ENCODE results near the gene LRIG1.
"Not testable (repeated sequence)": the region's sequence is repeated elsewhere in the genome, so short reads cannot be mapped to it uniquely, and the experiment has no call there.

The LRIG1 gene

GRCh38 chr3:66421893-66422292, 78.9 kb downstream of the LRIG1 start:
- DNase-seq (ENCODE audit: low spot score), result not testable (repeated sequence)

DNA sequence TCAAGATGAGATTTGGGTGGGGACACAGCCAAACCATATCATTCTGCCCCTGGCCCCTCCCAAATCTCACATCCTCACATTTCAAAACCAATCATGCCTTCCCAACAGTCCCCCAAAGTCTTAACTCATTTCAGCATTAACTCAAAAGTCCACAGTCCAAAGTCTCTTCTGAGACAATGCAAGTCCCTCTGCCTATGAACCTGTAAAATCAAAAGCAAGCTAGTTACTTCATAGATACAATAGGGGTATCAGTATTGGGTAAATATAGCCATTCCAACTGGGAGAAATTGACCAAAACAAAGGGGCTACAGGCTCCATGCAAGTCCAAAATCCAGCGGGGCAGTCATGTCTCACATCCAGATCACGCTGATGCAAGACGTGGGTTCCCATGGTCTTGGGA, 79.7 kb downstream of the LRIG1 start:
- DNase-seq (ENCODE audit: low spot score), result not testable (repeated sequence)

GRCh38 chr3:66419036-66419435, 81.8 kb downstream of the LRIG1 start:
- DNase-seq (ENCODE audit: low spot score), result peak; percentile 68

- peak; percentile 89 for DNase-seq (ENCODE audit: low spot score)
These were observed 82.3 kb downstream of the LRIG1 start for GRCh38 chr3:66418475-66418931.

DNA sequence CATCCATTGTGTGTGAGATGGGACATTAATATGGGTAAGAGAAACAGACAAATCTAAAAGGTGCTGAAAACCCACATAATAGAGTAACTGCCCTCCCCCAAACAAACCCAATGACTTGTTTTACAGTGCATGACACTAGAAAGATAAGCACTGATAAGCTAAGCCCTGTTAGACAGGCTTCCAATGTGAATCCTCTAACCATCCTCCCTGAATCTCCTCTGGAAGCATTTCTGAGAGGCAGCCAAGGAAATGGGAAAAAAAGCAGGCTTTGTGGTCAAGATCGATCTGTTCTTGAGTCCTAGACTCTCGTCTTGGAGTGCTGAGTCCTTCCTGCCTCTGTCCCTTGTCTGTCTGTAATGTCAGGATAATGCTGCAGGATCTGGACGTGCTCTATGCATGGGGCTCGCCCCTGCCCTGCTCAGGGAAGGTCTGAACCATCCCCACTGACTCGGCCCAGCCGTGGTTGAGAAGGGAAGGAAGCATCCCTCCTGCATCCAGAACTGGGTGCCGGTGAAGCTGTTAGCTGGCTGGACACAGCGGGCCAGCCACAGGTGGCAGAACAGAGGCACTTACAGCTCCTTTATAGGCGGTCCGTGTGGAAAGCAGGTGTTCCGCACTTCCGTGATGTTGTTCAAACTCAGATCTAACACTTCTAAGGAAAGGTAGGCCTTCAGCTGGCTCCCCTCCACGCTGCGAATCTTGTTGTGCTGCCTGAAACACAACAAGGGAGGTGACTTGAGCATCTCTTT, 84.1 kb downstream of the LRIG1 start:
- no peak for DNase-seq (ENCODE audit: low spot score)

DNA sequence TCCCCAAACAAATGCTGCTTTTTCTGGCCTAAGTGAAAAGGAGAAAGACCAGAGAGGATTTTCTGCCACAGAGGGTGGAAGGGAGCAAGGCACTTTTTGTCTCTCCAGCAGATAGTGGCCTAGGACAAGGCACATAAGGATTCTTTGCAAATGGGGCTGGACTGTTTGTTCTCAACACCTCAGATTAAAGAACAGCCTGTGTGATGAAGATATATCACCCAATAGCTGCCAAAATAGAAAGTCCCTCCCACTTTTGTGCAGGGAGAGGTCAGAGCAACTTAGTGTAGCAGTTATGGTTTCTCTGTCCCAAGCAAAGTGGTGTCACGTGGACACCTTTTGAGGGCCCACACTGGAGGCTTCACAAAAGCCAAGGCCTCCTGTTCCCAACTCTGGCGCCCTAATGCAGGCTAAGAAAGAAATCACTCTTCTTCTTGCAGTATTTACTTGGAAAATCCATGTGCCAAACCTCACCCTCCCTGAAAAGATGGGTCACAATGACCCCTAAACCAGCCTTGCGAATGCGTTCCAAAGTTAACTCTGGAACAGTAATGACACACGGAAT, 84.9 kb downstream of the LRIG1 start:
- no peak for DNase-seq (ENCODE audit: low spot score)

- no peak for DNase-seq (ENCODE audit: low spot score)
These were observed 86.0 kb downstream of the LRIG1 start for GRCh38 chr3:66414846-66415245.

DNA sequence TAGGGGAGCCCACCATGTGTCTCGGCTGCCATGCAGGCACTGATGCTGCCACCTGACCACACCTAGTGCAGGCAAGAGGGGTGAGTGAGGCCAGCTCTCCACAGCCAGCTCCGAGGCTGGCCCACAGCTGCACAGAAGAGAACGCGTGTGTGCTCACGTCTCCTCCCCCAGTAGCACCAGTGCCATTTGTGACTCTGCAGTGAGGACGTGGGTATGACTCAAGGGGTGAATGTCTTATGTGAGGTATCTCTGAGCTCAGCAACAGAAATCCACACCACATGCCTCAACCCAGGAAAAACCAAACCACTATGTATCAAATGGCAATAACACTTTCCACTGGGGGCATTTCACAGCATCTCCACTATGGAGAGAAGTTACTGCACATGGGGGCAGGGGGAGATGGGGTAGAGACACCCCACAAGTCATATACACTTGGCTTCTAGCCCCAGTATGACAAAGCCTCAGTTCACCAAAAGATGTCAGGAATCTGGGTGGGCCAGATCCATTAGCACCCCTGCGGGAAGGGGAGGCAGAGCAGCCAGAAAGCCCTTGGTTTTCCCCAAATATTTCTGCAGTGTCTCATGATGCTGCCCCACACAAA, 87.6 kb downstream of the LRIG1 start:
- DNase-seq (ENCODE audit: low spot score), result no peak

DNA sequence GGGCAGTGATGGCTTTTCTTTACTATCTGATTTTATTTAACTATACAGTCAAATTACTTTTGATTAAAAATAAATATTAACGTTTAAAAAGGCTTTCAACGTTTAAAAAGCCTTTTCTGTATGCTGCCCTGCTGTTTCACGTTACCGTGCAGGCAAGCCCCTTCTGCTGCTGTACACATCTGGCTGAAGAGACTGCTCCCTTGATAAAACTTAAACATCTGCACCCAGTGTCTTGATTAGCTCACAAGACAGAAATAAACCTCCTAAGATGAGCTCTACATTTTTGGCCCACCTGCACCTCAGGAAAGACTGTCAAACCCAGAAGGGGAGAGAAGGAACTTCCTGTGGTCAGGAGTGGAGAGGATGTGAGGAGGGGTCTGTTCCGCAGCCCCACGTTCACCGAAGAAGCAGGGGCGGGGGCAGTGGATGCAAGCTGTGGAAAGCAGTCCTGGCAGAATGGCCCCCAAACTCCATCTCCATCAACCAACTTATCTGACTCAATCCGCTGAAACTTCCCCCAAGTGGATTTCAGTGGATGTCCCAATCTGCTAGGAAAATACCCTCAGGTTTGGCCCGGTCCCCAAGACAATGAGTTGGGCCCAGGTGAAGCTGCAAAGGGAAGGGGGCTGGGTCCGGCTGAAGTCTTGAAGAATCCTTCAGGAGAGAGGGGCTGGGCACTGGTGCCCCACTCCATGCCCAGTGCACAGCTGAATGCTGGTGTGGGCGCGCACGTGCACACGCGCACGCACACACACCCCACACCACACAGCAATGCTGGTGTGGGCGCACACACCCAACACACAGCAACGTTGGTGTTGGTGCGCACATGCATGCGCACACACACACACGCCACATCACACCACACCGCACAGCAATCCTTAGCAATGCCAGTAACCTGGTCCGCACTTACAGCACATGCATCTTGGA, 88.6 kb downstream of the LRIG1 start:
- DNase-seq (ENCODE audit: low spot score), result no peak

DNA sequence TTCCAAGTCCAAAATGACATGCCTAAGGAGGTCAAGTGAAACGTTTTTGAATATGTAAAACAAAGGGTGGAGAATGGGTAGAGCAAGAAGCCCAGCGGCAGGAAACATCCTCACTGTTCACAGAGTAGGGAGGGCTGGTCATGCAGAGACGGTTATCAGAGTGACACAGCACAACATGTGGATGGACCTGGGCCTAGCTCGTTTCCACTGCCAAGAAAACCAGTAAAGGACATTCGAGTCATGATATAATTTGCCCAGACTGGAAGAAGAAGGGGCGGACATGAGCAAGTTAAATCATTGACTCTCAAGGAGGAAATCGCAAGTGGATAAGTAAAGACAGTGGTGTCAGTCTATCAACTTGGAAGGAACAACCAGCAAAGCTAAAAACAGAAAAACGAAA, 89.3 kb downstream of the LRIG1 start:
- no peak for DNase-seq (ENCODE audit: low spot score)

DNA sequence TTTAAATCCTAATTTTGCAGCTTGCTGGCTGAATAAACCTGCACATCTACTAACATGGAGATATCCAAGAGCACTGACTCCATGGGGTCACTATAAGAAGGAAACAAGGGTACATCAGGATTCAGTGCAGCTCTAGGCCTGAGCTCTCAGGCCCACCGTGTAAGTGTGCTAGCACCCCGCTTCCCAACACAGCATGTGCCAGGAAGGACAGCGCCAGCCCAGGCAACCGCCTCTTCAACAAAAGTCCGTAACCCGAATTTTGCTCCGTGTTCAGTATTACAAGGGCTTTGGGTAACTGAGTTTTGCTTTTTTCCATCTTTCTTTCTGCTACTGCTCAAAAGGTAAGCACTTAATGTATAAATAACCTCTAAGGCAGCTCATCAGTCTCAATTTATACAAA, 89.8 kb downstream of the LRIG1 start:
- no peak for DNase-seq (ENCODE audit: low spot score)

- no peak for DNase-seq (ENCODE audit: low spot score)
These were observed 90.8 kb downstream of the LRIG1 start for GRCh38 chr3:66409771-66410754.

DNA sequence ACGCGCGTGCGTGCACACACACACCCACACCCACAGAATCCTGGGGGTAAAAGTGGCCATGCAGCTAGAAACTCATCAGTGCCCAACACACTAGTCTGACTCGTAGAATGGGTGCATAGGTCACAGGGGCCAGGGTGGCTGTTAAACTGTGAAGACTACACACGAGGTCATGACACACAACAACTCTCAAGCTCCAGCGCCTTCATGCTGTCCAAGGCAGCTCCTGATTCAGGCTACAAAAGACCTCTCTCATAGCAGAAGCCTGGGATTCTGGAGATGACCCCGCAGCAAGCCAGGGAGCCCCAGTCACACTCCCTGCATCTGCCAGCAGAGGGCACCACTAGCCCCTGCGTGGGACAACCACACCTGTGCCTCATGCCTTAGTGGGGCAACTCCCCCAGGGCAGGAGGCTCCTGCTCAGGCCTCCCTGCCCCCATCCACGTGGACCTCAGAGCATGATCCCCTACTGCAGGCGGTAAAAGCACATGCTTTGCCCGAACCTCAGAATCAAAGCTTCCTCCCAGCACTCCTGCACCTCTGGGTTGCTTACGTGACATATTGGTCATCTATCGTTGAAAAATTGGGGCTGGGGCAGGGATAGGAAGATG, 93.1 kb downstream of the LRIG1 start:
- DNase-seq (ENCODE audit: low spot score), result peak; percentile 74

GRCh38 chr3:66406831-66407610, 93.8 kb downstream of the LRIG1 start:
- DNase-seq (ENCODE audit: low spot score), result no peak

- peak; percentile 76 for DNase-seq (ENCODE audit: low spot score)
These were observed 94.7 kb downstream of the LRIG1 start for GRCh38 chr3:66406163-66406562.

GRCh38 chr3:66405701-66406091, 95.1 kb downstream of the LRIG1 start:
- peak; percentile 81 for DNase-seq (ENCODE audit: low spot score)

DNA sequence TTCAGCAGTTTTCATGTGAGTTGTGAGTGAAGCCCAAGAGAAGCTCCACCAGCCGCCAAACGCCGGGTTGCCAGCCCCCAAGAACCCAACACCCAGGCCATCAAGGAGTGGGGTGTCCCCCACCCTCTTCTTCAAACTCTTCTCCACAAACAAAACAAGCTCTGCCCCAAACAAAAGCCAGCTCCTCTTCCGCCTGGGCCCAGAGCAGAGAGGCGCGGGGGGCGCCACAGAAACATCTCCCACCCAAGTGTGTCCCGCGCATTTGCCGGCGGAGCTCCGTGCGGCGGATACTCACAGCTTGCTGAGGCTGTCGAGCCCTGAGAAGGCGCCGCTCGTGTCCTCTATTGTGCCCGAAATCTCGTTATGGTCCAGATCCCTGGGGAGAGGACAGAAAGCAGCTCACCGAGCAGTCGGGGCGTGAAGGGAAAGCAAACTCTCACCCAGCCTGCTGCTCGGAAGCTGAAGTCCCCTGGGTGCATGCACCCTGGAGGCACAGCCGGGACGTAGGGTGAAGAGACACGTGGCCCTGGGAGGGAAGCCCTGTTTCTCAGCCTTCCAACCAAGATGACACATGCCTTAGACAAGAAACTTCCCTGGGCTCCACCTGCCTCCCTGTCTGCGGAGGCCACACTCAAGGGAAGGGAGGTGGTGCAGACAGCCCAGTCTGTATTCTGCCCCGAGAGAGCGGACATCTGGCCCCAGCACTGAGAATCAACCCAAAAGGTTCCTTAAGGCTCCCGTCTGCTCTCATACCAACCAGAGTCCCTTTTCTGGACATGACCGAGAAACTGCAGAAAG, 95.7 kb downstream of the LRIG1 start:
- no peak for DNase-seq (ENCODE audit: low spot score)

DNA sequence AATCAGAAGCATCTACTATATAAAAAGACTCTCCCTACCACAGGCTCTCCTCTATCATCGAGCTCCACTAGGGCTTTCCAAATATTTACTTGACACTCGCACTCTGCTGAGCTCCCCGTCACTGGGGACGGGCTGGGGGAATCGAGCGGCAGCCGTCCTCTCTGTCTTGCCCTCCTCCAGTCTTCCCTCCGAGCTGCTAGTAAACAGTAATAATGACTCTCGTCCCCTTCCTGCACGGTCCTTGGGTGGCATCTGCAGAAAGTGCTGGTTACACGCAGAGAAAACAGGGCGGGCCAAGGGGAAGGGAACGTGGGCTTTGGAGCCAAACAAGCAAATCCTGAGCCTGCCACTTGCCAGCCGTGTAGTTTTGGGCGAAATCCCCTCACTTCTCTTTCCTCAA, 96.6 kb downstream of the LRIG1 start:
- no peak for DNase-seq (ENCODE audit: low spot score)

Data from globus pallidus (tissue), 1 donor.